DND-41 (cell line): ENCODE measurements around the gene TULP4.

Experiments used
- EZH2 ChIP-seq: IDR thresholded peaks from 3 replicates; pipeline ENCODE4 v1.6.1; 2012; ENCODE audit warnings: borderline replicate concordance, low read depth, mild to moderate bottlenecking, moderate library complexity, low read length, inconsistent platforms; ENCODE audit not compliant: severe bottlenecking
- TF ChIP-seq, protein P1 (sequence below): IDR thresholded peaks from 2 replicates; pipeline ENCODE4 v1.5.1; 2012; ENCODE audit warnings: borderline replicate concordance, low read length, moderate library complexity, mild to moderate bottlenecking; ENCODE audit not compliant: poor library complexity, severe bottlenecking; ENCODE audit errors: extremely low read depth

DNA sequence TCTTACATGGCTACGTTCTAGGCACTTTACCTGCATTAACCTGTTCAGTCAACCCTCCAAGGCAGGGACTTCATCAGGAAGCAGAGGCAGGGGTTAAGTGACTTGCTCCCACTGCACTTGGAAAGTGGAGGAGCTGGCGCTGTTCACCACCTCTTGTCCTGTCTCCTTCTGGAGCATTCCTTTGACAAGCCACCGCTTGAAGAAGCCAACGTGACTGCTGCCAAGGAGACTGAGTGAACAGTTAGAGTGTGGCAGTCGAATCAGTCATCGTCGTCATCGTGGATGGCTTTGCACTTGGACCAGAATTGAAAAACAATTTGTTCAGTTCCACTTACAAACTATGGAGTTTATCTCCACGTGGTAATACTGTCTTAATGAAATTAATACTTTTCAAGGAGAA lies 60.9 kb downstream of the TULP4 start:
- TF ChIP-seq, protein P1, sequence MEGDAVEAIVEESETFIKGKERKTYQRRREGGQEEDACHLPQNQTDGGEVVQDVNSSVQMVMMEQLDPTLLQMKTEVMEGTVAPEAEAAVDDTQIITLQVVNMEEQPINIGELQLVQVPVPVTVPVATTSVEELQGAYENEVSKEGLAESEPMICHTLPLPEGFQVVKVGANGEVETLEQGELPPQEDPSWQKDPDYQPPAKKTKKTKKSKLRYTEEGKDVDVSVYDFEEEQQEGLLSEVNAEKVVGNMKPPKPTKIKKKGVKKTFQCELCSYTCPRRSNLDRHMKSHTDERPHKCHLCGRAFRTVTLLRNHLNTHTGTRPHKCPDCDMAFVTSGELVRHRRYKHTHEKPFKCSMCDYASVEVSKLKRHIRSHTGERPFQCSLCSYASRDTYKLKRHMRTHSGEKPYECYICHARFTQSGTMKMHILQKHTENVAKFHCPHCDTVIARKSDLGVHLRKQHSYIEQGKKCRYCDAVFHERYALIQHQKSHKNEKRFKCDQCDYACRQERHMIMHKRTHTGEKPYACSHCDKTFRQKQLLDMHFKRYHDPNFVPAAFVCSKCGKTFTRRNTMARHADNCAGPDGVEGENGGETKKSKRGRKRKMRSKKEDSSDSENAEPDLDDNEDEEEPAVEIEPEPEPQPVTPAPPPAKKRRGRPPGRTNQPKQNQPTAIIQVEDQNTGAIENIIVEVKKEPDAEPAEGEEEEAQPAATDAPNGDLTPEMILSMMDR = no peak
- no peak for TF ChIP-seq EZH2
